Myocyte (in vitro differentiated cells): ENCODE data around the gene MYBBP1A. TPM values are rescaled to one million over a fixed set of nuclear protein-coding genes. Genes with fewer than 3 reads are reported as not detected.

ENCODE experiments used
- DNase-seq: peaks from one replicate; pipeline ENCODE4 v3.0.0-alpha.2; 2012; ENCODE audit warnings: low read depth
- total RNA-seq: library from RNA; depleted of rRNA; stranded (reverse); fragments of >200 nt; gene quantifications from 2 replicates; pipeline ENCODE4 v1.2.3, GENCODE V29; 2014

Gene MYBBP1A
- total RNA-seq, 1 donor from 2014 or later, result 50.0 TPM

GRCh38 chr17:4538236-4539002 is 16.8 kb downstream of the MYBBP1A start:
- no peak for DNase-seq

- no peak for DNase-seq
These were observed 17.5 kb downstream of the MYBBP1A start for GRCh38 chr17:4537451-4538235.

GRCh38 chr17:4536742-4537411 is 18.3 kb downstream of the MYBBP1A start:
- DNase-seq, result no peak

DNA sequence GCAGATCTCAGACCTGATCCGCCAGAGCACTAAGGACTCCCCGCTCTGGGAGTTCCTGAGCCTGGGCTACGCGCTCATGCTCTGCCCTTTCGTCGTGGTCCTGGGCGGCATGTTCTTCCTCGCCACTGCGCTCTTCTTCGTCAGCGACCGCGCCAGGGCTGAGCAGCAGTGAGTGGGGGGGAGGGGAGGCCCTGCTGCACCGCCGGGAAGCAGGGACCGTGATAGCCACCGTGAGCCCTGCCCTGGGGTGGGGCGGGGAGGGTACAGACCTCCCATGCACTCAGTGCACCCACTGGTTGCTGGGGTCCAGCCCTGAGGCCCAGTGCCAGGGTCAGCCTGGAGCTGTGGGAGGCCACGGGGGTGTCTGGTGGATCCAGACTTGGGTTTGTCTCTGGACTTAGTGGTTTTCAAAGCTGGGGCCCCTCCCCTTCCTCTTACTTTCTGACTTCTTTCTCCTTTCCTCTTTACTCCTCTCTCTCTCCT is 18.9 kb downstream of the MYBBP1A start:
- DNase-seq, result no peak

GRCh38 chr17:4535667-4536258 is 19.4 kb downstream of the MYBBP1A start:
- DNase-seq, result no peak

DNA sequence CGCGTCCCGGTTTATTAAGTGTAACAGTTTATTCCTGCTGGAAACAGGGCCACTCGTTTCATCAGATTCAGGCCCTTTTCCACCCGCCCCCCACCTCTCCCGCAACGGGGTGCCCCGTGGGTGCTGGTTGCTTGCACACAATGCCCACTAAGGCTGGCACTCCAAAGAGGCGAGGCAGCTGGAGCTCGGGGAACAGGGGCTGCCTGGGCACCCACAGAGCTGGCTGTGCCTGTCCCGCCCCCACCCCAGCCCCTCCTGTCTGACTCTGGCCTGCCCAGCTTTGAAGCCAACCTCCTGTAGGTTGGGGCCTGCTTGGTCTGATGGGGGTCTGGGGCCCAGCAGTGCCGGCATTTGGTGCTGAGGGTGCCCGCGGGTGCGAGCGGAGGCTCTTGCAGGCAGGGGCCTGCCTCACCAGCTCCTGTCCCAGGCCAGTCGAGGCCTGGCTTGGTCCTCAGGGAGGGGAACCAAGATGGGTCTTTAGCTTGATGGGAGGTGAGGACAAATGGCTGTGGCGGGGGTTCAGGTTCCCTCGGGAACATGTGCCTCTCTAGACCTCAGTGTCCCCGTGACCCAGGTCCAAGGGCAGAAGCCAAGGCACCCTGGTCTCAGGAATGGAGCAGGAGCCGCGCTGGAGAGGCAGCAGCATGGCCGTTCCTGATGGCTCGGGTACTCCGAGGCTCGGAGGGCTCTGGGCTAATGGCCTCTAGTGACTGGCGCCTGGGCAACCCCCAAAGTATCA is 20.1 kb downstream of the MYBBP1A start:
- DNase-seq, result no peak

- DNase-seq, result no peak
These were observed 20.7 kb downstream of the MYBBP1A start for GRCh38 chr17:4534515-4534914.

DNA sequence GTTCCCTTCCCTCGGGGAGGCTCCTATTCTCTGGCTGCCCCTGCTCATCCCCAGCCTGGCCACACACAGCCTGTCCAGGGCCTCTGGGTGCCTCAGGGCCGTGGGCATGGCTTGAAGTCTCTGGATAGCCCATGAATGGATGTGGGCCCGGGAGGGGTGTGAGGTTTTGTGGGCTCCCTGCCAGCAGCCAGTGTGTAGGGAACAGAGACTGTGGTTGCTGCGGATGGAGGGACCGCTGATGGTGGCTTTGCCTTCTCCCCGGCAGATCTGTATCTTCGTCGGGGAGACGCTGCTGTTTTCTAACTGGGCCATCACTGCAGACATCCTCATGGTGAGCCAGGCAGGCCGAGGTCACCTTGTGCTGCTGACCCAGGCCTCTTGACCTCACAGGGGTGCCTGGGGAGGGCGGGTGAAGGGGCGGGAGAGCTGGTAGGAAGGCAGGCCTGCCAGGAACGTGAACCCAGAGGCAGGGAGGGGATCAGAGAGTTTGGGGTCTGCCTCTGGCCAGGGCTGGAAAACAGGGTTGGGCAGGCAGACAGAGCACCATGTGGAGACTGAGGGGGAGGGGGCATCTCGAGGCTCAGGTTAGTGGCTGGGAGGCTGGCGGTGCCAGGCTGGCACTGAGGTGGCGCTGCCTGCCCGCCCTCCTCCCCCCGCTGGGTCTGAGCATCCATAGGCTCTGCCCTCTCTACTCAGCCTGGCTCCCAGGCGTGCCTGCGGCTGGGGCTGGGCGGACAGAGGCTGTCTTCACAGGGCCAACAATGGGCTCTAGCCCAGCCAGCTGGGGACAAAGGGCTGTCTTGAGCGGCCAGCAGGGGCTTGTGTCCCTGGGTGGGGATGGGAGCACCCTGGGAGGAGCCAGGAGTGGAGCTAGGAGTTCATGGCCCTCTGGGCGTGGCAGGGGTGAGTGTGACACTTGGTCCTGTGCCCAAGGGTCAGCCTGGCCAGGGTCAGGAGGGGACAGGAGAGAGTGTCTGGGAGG is 21.4 kb downstream of the MYBBP1A start:
- no peak for DNase-seq

DNA sequence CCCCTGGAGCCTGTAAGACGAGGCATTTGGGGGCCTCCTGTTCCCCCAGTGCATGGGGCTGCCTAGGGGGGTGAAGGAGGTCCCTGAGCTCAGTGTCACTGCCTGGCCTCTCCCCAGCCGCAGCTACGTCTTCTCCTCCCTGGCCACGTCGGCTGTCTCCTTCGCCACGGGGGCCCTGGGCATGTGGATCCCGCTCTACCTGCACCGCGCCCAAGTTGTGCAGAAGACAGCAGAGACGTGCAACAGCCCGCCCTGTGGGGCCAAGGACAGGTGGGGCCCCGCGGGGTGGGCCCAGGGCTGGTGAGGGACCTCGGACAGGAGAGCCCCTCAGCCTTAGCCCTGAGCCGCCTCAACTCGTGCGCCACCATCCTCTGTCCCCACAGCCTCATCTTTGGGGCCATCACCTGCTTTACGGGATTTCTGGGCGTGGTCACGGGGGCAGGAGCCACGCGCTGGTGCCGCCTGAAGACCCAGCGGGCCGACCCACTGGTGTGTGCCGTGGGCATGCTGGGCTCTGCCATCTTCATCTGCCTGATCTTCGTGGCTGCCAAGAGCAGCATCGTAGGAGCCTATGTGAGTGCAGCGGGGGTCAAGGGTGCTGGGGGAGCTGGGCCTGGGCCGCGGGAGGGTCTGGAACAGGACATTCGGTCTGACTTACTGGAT is 22.2 kb downstream of the MYBBP1A start:
- DNase-seq, result no peak

GRCh38 chr17:4531988-4532736 is 23.0 kb downstream of the MYBBP1A start:
- DNase-seq, result no peak

DNA sequence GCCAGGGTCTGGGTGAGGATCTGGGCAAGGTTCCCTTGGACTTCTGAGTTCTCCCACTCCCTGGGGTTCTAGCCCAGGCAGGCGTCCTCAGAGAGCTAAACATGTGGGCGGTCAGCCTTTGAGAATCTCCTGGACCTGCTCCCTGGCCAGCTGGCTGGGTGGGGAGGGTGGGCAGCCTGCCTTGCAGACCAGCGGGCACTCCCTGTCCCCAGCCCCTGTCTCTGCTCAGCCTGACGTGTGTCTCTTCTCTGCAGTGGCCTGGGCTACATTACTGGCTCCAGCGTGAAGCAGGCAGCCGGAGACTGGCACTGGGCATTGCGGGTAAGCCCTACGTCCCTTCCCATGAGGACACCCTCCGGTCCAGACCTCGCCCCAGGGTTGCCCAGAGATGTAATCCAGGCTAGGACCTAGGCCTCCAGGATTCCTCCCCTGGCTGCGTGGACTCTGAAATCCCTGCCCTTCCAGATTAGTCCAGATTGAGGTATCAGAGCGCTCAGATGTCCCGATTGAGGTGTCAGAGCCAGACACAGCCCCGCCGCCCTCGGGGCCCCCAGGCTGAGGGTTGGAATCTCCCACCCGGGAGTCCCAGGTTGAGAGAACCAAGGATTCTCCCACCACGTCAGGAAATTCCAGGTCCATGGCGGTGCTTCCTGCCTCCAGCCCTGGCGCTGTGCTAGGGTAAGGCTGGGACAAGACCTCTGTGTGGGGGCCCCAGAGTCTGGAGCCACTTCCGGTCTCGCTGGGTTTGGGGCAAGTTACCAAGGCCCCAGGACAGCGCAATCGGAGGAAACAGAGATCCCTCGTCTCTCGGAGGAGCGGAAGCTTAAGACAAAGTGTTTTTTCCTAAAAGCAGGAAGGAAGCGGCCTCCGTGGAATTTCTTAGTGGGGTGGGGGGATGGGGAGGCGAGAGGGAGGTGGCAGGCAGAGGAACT is 24.1 kb downstream of the MYBBP1A start:
- DNase-seq, result no peak

DNA sequence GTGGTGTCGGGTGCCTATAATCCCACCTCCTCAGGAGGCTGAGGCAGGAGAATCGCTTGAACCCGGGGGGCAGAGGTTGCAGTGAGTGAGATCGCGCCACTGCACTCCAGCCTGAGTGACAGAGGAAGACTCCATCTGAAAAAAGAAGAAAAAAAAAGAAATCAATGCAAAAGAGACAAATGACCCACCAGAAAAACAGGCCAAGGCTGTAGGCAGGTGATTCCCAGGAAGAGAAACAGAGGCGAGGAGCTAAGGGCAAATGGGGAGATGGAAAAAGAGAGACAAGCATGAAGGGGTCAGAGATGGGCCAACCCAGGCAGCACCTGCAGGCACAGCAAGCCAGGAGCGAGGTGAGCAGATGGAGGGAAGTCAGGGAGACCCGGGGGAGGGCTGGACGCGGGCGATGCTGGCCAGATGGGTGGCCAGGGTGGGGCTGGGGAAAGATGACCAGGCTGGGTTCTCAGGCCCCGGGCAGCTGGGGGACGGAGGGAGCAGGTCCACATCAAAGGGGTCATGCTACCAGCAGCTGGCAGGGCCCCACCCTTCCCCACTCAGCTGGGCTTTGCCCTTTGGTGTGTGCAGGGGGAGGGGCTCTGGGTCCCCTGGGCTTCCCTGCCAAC is 25.5 kb downstream of the MYBBP1A start:
- DNase-seq, result no peak

DNA sequence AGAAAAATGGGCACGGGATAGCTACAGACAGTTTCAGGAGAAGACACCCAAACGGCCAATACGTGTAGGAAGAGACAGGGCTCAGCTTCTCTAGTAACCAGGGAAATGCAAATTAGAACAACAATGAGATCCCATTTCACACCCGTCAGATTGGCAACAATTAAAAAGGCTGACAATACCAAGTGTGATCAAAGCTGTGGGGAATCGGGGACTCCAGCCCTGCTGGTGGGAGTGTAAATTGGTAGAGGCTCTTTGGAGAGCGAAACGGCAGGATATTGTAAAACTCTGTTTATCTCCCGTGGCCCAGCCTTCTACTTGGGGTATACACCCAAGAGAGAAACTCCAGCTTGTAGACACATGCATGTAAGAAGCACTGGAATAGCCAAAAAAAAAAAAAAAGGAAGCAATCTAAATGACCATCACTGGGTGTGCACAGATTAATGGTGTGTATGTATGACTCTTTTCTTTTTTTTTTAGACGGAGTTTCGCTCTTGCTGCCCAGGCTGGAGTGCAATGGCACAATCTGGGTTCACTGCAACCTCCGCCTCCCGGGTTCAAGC is 27.5 kb downstream of the MYBBP1A start:
- no peak for DNase-seq

GRCh38 chr17:4527134-4527533 is 28.1 kb downstream of the MYBBP1A start:
- no peak for DNase-seq

- no peak for DNase-seq
These were observed 29.3 kb downstream of the MYBBP1A start for GRCh38 chr17:4525691-4526397.

DNA sequence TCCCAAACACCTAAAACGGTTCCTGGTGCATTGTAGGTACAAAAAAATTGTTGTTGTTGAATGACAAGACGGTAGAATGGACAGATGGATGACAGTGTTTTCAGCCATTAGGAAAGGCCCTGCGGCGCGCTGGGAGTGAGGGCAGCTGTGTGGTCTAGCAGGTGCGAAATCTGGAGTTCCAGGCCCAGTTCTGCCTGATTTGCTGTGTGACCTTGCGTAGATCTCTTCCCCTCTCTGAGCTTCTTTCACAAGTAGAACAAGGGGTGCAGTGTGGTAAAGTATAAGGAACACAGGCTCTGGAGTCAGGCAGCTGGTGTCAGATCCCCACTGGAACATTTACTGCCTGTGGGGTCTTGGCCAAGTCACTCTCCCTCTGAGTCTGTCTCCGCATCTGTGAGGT is 31.2 kb downstream of the MYBBP1A start:
- DNase-seq, result no peak
